Tibial nerve (tissue), 4 donors: ENCODE results near the gene TGM1. TPM values are rescaled to one million over a fixed set of nuclear protein-coding genes. Genes with fewer than 3 reads are reported as not detected.
A peak's percentile ranks its signal among the peaks of the same experiment; 100 is the strongest.
"Not testable (repeated sequence)": the region's sequence is repeated elsewhere in the genome, so short reads cannot be mapped to it uniquely, and the experiment has no call there.

ENCODE experiments used
- DNase-seq, 2 donors: peaks; one replicate each; pipeline ENCODE4 v3.0.0-alpha.2; 2019; ENCODE audit warnings: low spot score in 2 of 2
- H3K27ac ChIP-seq, 4 donors: fragments of 200-600 bp; sonication (generic) in 3 of 4; one replicate each; pipeline ENCODE4 v1.5.1; 2017 to 2019; ENCODE audit warnings: mild to moderate bottlenecking in 1 of 4
- H3K27me3 ChIP-seq, 2 donors: fragments of 200-600 bp; sonication (generic) in 1 of 2; one replicate each; pipeline versions ENCODE4 v1.5.1 to v1.6.0; 2017 to 2019
- H3K36me3 ChIP-seq, 3 donors: fragments of 200-600 bp; sonication (generic); one replicate each; pipeline ENCODE4 v1.5.1; 2018 to 2019
- H3K4me1 ChIP-seq, 4 donors: fragments of 200-600 bp; sonication (generic) in 3 of 4; one replicate each; pipeline ENCODE4 v1.5.1; 2017 to 2019
- H3K4me3 ChIP-seq, 4 donors: fragments of 200-600 bp; sonication (generic) in 3 of 4; one replicate each; pipeline ENCODE4 v1.5.1; 2017 to 2019; ENCODE audit warnings: mild to moderate bottlenecking in 1 of 4, moderate library complexity in 1 of 4
- H3K9me3 ChIP-seq, 4 donors: fragments of 200-600 bp; sonication (generic) in 3 of 4; one replicate each; pipeline ENCODE4 v1.5.1; 2017 to 2019
- CTCF ChIP-seq, 5 experiments: fragments of 200-600 bp in 3 of 5; fragments of 450-650 bp in 2 of 5; sonication (generic) in 3 of 5; IDR thresholded peaks; one replicate each; pipeline ENCODE4 v1.5.1; 2016 to 2019; ENCODE audit warnings: antibody characterized with exemption in 5 of 5, mild to moderate bottlenecking in 3 of 5, moderate library complexity in 2 of 5
- EP300 ChIP-seq, 2 donors: sonication (generic); formaldehyde crosslinking; IDR thresholded peaks; one replicate each; pipeline ENCODE4 v1.6.1; 2017; ENCODE audit warnings: antibody characterized with exemption in 2 of 2, mild to moderate bottlenecking in 1 of 2
- POLR2A ChIP-seq, 2 donors: fragments of 450-650 bp; IDR thresholded peaks; one replicate each; pipeline ENCODE4 v1.6.1; 2017; ENCODE audit warnings: antibody characterized with exemption in 2 of 2, mild to moderate bottlenecking in 2 of 2, moderate library complexity in 2 of 2
- WGBS, 2 donors: methylation state at CpG; one replicate each; pipeline ENCODE4 v1.1.5; 2018; 5-methylcytosine and 5-hydroxymethylcytosine counted together
- total RNA-seq, 4 donors: library from RNA; depleted of rRNA; stranded (reverse); fragments of >200 nt; gene quantifications; one replicate each; pipeline ENCODE4 v1.1.0, GENCODE V29; 2016

The TGM1 gene
- total RNA-seq, 4 donors from 2014 or later = 13.5 to 53.5 (median 19.4) TPM

GRCh38 chr14:24249230-24250021 is 13.6 kb downstream of the TGM1 start:
- no peaks in the 10 kb centered on the region for H3K4me1 ChIP-seq
- no peak for DNase-seq
- no peak overlapping the region for H3K4me3 ChIP-seq
- no peaks in the 10 kb centered on the region for H3K27me3 ChIP-seq
- TF ChIP-seq POLR2A (IDR thresholded peaks at IDR 0.05) (no peak), EP300 (IDR thresholded peaks at IDR 0.05) (no peak), CTCF (IDR thresholded peaks at IDR 0.05) (no peak)
- peaks cover 0 to 40% (median 0%) of the 10 kb centered on the region in 3 donors for H3K36me3 ChIP-seq
- WGBS, 2 donors = 71 to 78% methylated on average over 12 to 13 of the region's 13 CpGs
- H3K27ac ChIP-seq = no peak overlapping the region
- no peaks in the 10 kb centered on the region for H3K9me3 ChIP-seq

GRCh38 chr14:24247422-24247821 is 15.6 kb downstream of the TGM1 start:
- 70 to 81% methylated on average over 7 of the region's 7 CpGs for WGBS, 2 donors
- Histone ChIP-seq H3K9me3 (no peaks in the 10 kb centered on the region), H3K4me3 (no peak overlapping the region), H3K4me1 (peaks cover 0 to 9% (median 7%) of the 10 kb centered on the region in 4 donors), H3K27ac (no peak overlapping the region), H3K36me3 (peaks cover 0 to 20% (median 0%) of the 10 kb centered on the region in 3 donors), H3K27me3 (no peaks in the 10 kb centered on the region)
- TF ChIP-seq POLR2A (IDR thresholded peaks at IDR 0.05) = no peak
- TF ChIP-seq EP300 (IDR thresholded peaks at IDR 0.05) = no peak
- no peak for TF ChIP-seq CTCF (IDR thresholded peaks at IDR 0.05)
- DNase-seq = no peak

- TF ChIP-seq POLR2A (IDR thresholded peaks at IDR 0.05) (no peak), CTCF (IDR thresholded peaks at IDR 0.05) (no peak)
- Histone ChIP-seq H3K27ac (peak overlapping the region in 1 of 4 donors; percentile 28), H3K9me3 (no peaks in the 10 kb centered on the region), H3K36me3 (peaks cover 0 to 15% (median 0%) of the 10 kb centered on the region in 3 donors), H3K4me1 (peaks cover 0 to 9% (median 7%) of the 10 kb centered on the region in 4 donors), H3K4me3 (no peak overlapping the region), H3K27me3 (no peaks in the 10 kb centered on the region)
- no peak for DNase-seq
- WGBS, 2 donors = 78 to 88% methylated on average over 3 of the region's 3 CpGs
These were observed 16.2 kb downstream of the TGM1 start for GRCh38 chr14:24246765-24247212.

- peaks cover 3 to 18% (median 4%) of the 10 kb centered on the region in 3 donors for H3K36me3 ChIP-seq
- not testable (repeated sequence) for DNase-seq, H3K4me3 ChIP-seq, H3K27ac ChIP-seq, H3K9me3 ChIP-seq, H3K27me3 ChIP-seq
- H3K4me1 ChIP-seq = peaks cover 0 to 23% (median 21%) of the 10 kb centered on the region in 4 donors
- WGBS, 2 donors = 85 to 93% methylated on average over 11 of the region's 11 CpGs
These were observed 17.6 kb downstream of the TGM1 start for GRCh38 chr14:24245350-24245749.

- TF ChIP-seq EP300 (IDR thresholded peaks at IDR 0.05) (no peak), POLR2A (IDR thresholded peaks at IDR 0.05) (no peak), CTCF (IDR thresholded peaks at IDR 0.05) (no peak)
- Histone ChIP-seq H3K27me3 (no peaks in the 10 kb centered on the region), H3K36me3 (peaks cover 6 to 28% (median 9%) of the 10 kb centered on the region in 3 donors), H3K9me3 (no peaks in the 10 kb centered on the region), H3K4me3 (peak overlapping the region; percentile 55 to 83 (median 76)), H3K4me1 (peaks cover 0 to 43% (median 30%) of the 10 kb centered on the region in 4 donors), H3K27ac (peak overlapping the region; percentile 92 to 100 (median 100))
- no peak for DNase-seq
- 61 to 71% methylated on average over 10 of the region's 10 CpGs for WGBS, 2 donors
These were observed 19.6 kb downstream of the TGM1 start for GRCh38 chr14:24243336-24243836.
